ENCODE data around the gene AATF.

- TF ChIP-seq POLR2A (IDR thresholded peaks at IDR 0.05) (no peak), CTCF (IDR thresholded peaks at IDR 0.05) (no peak)
Observed at GRCh38 chr17:37068266-37068665, 119.5 kb downstream of the AATF start.
